ENCODE results near the gene TSNAX.

The TSNAX gene

GRCh38 chr1:231546693-231547092 is 18.2 kb downstream of the TSNAX start:
- peaks cover 9 to 23% of the 10 kb centered on the region in 2 donors for H3K36me3 ChIP-seq (ENCODE audit: control insufficient read depth in 1 of 2, insufficient read depth in 2 of 2, low read length in 2 of 2)
- no peaks in the 10 kb centered on the region for H3K27me3 ChIP-seq (ENCODE audit: low read depth, low read length)
- H3K4me1 ChIP-seq (ENCODE audit: control insufficient read depth in 1 of 2, insufficient read depth in 2 of 2, low read length in 2 of 2): no peaks in the 10 kb centered on the region
- no peaks in the 10 kb centered on the region for H3K9me3 ChIP-seq (ENCODE audit: control insufficient read depth in 1 of 2, low read length in 2 of 2)
- no peak overlapping the region for H3K4me3 ChIP-seq (ENCODE audit: low read depth in 1 of 2, low read length in 2 of 2)
- no peak overlapping the region for H3K27ac ChIP-seq (ENCODE audit: low read length)

GRCh38 chr1:231549733-231550447 is 21.4 kb downstream of the TSNAX start:
- no peak overlapping the region for H3K4me3 ChIP-seq (ENCODE audit: low read depth in 1 of 2, low read length in 2 of 2)
- peaks cover 0 to 5% of the 10 kb centered on the region in 2 donors for H3K36me3 ChIP-seq (ENCODE audit: control insufficient read depth in 1 of 2, insufficient read depth in 2 of 2, low read length in 2 of 2)
- no peak overlapping the region for H3K27ac ChIP-seq (ENCODE audit: low read length)
- no peaks in the 10 kb centered on the region for H3K4me1 ChIP-seq (ENCODE audit: control insufficient read depth in 1 of 2, insufficient read depth in 2 of 2, low read length in 2 of 2)
- H3K27me3 ChIP-seq (ENCODE audit: low read depth, low read length): no peaks in the 10 kb centered on the region
- no peaks in the 10 kb centered on the region for H3K9me3 ChIP-seq (ENCODE audit: control insufficient read depth in 1 of 2, low read length in 2 of 2)

GRCh38 chr1:231550448-231550781 is 21.9 kb downstream of the TSNAX start:
- H3K4me1 ChIP-seq (ENCODE audit: control insufficient read depth in 1 of 2, insufficient read depth in 2 of 2, low read length in 2 of 2): no peaks in the 10 kb centered on the region
- H3K27me3 ChIP-seq (ENCODE audit: low read depth, low read length): no peaks in the 10 kb centered on the region
- no peak overlapping the region for H3K4me3 ChIP-seq (ENCODE audit: low read depth in 1 of 2, low read length in 2 of 2)
- H3K27ac ChIP-seq (ENCODE audit: low read length): no peak overlapping the region
- peaks cover 0 to 5% of the 10 kb centered on the region in 2 donors for H3K36me3 ChIP-seq (ENCODE audit: control insufficient read depth in 1 of 2, insufficient read depth in 2 of 2, low read length in 2 of 2)
- H3K9me3 ChIP-seq (ENCODE audit: control insufficient read depth in 1 of 2, low read length in 2 of 2): no peaks in the 10 kb centered on the region

GRCh38 chr1:231553320-231553719 is 24.9 kb downstream of the TSNAX start:
- H3K4me1 ChIP-seq (ENCODE audit: control insufficient read depth in 1 of 2, insufficient read depth in 2 of 2, low read length in 2 of 2): no peaks in the 10 kb centered on the region
- no peaks in the 10 kb centered on the region for H3K27me3 ChIP-seq (ENCODE audit: low read depth, low read length)
- H3K4me3 ChIP-seq (ENCODE audit: low read depth in 1 of 2, low read length in 2 of 2): no peak overlapping the region
- no peaks in the 10 kb centered on the region for H3K9me3 ChIP-seq (ENCODE audit: control insufficient read depth in 1 of 2, low read length in 2 of 2)
- H3K36me3 ChIP-seq (ENCODE audit: control insufficient read depth in 1 of 2, insufficient read depth in 2 of 2, low read length in 2 of 2): peaks cover 3 to 5% of the 10 kb centered on the region in 2 donors
- no peak overlapping the region for H3K27ac ChIP-seq (ENCODE audit: low read length)

GRCh38 chr1:231554969-231555368 is 26.5 kb downstream of the TSNAX start:
- Histone ChIP-seq H3K9me3 (ENCODE audit: control insufficient read depth in 1 of 2, low read length in 2 of 2) (no peaks in the 10 kb centered on the region), H3K4me1 (ENCODE audit: control insufficient read depth in 1 of 2, insufficient read depth in 2 of 2, low read length in 2 of 2) (no peaks in the 10 kb centered on the region), H3K27ac (ENCODE audit: low read length) (no peak overlapping the region), H3K36me3 (ENCODE audit: control insufficient read depth in 1 of 2, insufficient read depth in 2 of 2, low read length in 2 of 2) (peaks cover 3 to 5% of the 10 kb centered on the region in 2 donors), H3K27me3 (ENCODE audit: low read depth, low read length) (no peaks in the 10 kb centered on the region), H3K4me3 (ENCODE audit: low read depth in 1 of 2, low read length in 2 of 2) (no peak overlapping the region)

- no peak overlapping the region for H3K4me3 ChIP-seq (ENCODE audit: low read depth in 1 of 2, low read length in 2 of 2)
- peaks cover 3 to 6% of the 10 kb centered on the region in 2 donors for H3K36me3 ChIP-seq (ENCODE audit: control insufficient read depth in 1 of 2, insufficient read depth in 2 of 2, low read length in 2 of 2)
- H3K27ac ChIP-seq (ENCODE audit: low read length): no peak overlapping the region
- H3K27me3 ChIP-seq (ENCODE audit: low read depth, low read length): no peaks in the 10 kb centered on the region
- no peaks in the 10 kb centered on the region for H3K9me3 ChIP-seq (ENCODE audit: control insufficient read depth in 1 of 2, low read length in 2 of 2)
- no peaks in the 10 kb centered on the region for H3K4me1 ChIP-seq (ENCODE audit: control insufficient read depth in 1 of 2, insufficient read depth in 2 of 2, low read length in 2 of 2)
Measured at GRCh38 chr1:231557411-231557810, 28.9 kb downstream of the TSNAX start.

- Histone ChIP-seq H3K27ac (ENCODE audit: low read length) (no peak overlapping the region), H3K36me3 (ENCODE audit: control insufficient read depth in 1 of 2, insufficient read depth in 2 of 2, low read length in 2 of 2) (peaks cover 3 to 6% of the 10 kb centered on the region in 2 donors), H3K4me3 (ENCODE audit: low read depth in 1 of 2, low read length in 2 of 2) (no peak overlapping the region), H3K27me3 (ENCODE audit: low read depth, low read length) (no peaks in the 10 kb centered on the region), H3K9me3 (ENCODE audit: control insufficient read depth in 1 of 2, low read length in 2 of 2) (no peaks in the 10 kb centered on the region), H3K4me1 (ENCODE audit: control insufficient read depth in 1 of 2, insufficient read depth in 2 of 2, low read length in 2 of 2) (no peaks in the 10 kb centered on the region)
Measured at GRCh38 chr1:231557898-231558707, 29.6 kb downstream of the TSNAX start.

GRCh38 chr1:231558708-231559185 is 30.3 kb downstream of the TSNAX start:
- no peak overlapping the region for H3K4me3 ChIP-seq (ENCODE audit: low read depth in 1 of 2, low read length in 2 of 2)
- peaks cover 0 to under 1% of the 10 kb centered on the region in 2 donors for H3K4me1 ChIP-seq (ENCODE audit: control insufficient read depth in 1 of 2, insufficient read depth in 2 of 2, low read length in 2 of 2)
- no peaks in the 10 kb centered on the region for H3K9me3 ChIP-seq (ENCODE audit: control insufficient read depth in 1 of 2, low read length in 2 of 2)
- no peak overlapping the region for H3K27ac ChIP-seq (ENCODE audit: low read length)
- peaks cover 3 to 6% of the 10 kb centered on the region in 2 donors for H3K36me3 ChIP-seq (ENCODE audit: control insufficient read depth in 1 of 2, insufficient read depth in 2 of 2, low read length in 2 of 2)
- no peaks in the 10 kb centered on the region for H3K27me3 ChIP-seq (ENCODE audit: low read depth, low read length)

GRCh38 chr1:231561647-231562383 is 33.3 kb downstream of the TSNAX start:
- Histone ChIP-seq H3K27me3 (ENCODE audit: low read depth, low read length) (no peaks in the 10 kb centered on the region), H3K36me3 (ENCODE audit: control insufficient read depth in 1 of 2, insufficient read depth in 2 of 2, low read length in 2 of 2) (peaks cover 8 to 9% of the 10 kb centered on the region in 2 donors), H3K27ac (ENCODE audit: low read length) (no peak overlapping the region), H3K9me3 (ENCODE audit: control insufficient read depth in 1 of 2, low read length in 2 of 2) (no peaks in the 10 kb centered on the region), H3K4me1 (ENCODE audit: control insufficient read depth in 1 of 2, insufficient read depth in 2 of 2, low read length in 2 of 2) (peaks cover 0 to 4% of the 10 kb centered on the region in 2 donors), H3K4me3 (ENCODE audit: low read depth in 1 of 2, low read length in 2 of 2) (no peak overlapping the region)

- H3K27ac ChIP-seq (ENCODE audit: low read length): no peak overlapping the region
- no peaks in the 10 kb centered on the region for H3K27me3 ChIP-seq (ENCODE audit: low read depth, low read length)
- H3K4me3 ChIP-seq (ENCODE audit: low read depth in 1 of 2, low read length in 2 of 2): no peak overlapping the region
- H3K4me1 ChIP-seq (ENCODE audit: control insufficient read depth in 1 of 2, insufficient read depth in 2 of 2, low read length in 2 of 2): peaks cover 0 to 4% of the 10 kb centered on the region in 2 donors
- no peaks in the 10 kb centered on the region for H3K9me3 ChIP-seq (ENCODE audit: control insufficient read depth in 1 of 2, low read length in 2 of 2)
- H3K36me3 ChIP-seq (ENCODE audit: control insufficient read depth in 1 of 2, insufficient read depth in 2 of 2, low read length in 2 of 2): peaks cover 9 to 14% of the 10 kb centered on the region in 2 donors
Measured at GRCh38 chr1:231563247-231563646, 34.8 kb downstream of the TSNAX start.

GRCh38 chr1:231564373-231564772 is 35.9 kb downstream of the TSNAX start:
- H3K27me3 ChIP-seq (ENCODE audit: low read depth, low read length): no peaks in the 10 kb centered on the region
- H3K4me3 ChIP-seq (ENCODE audit: low read depth in 1 of 2, low read length in 2 of 2): no peak overlapping the region
- H3K27ac ChIP-seq (ENCODE audit: low read length): no peak overlapping the region
- peaks cover 0 to 4% of the 10 kb centered on the region in 2 donors for H3K4me1 ChIP-seq (ENCODE audit: control insufficient read depth in 1 of 2, insufficient read depth in 2 of 2, low read length in 2 of 2)
- H3K9me3 ChIP-seq (ENCODE audit: control insufficient read depth in 1 of 2, low read length in 2 of 2): no peaks in the 10 kb centered on the region
- H3K36me3 ChIP-seq (ENCODE audit: control insufficient read depth in 1 of 2, insufficient read depth in 2 of 2, low read length in 2 of 2): peaks cover 9 to 18% of the 10 kb centered on the region in 2 donors

All from muscle layer of duodenum (tissue), 2 donors.